ENCODE results near the gene MYO3B.

GRCh38 chr2:170466632-170467031 lies 288.7 kb downstream of the MYO3B start:
- no peak for TF ChIP-seq CTCF (IDR thresholded peaks at IDR 0.05)
- no peak for TF ChIP-seq POLR2A (IDR thresholded peaks at IDR 0.05)
